GM23338 (cell line): Measurements from ENCODE around the gene WWC1. TPM values are rescaled to one million over a fixed set of nuclear protein-coding genes. Genes with fewer than 3 reads are reported as not detected.

ENCODE experiments used
- ATAC-seq: fragments of 200-7000 bp; cut with Tn5 transposase; 3 replicates; pipeline ENCODE4 v1.9.1; 2020
- DNase-seq: peaks from one replicate; pipeline ENCODE4 v3.0.0-alpha.2; 2015; ENCODE audit warnings: low spot score
- H2AFZ ChIP-seq: fragments of 200-600 bp; sonication (generic); 2 replicates; pipeline ENCODE4 v1.8.0; 2016; ENCODE audit warnings: antibody characterized with exemption, mild to moderate bottlenecking, moderate library complexity
- H3F3A ChIP-seq: fragments of 200-600 bp; sonication (generic); replicated peaks from 2 replicates; pipeline ENCODE4 v1.8.0; 2017; ENCODE audit warnings: antibody characterized with exemption, mixed run types, low read depth
- H3K27ac ChIP-seq: fragments of 200-600 bp; sonication (generic); 2 replicates; pipeline ENCODE4 v1.6.1; 2016; ENCODE audit warnings: low read depth
- H3K27me3 ChIP-seq: fragments of 200-600 bp; sonication (generic); 2 replicates; pipeline ENCODE4 v1.8.0; 2016; ENCODE audit warnings: mild to moderate bottlenecking, mixed run types, moderate library complexity; ENCODE audit not compliant: insufficient read depth
- H3K36me3 ChIP-seq: fragments of 200-600 bp; sonication (generic); 2 replicates; pipeline ENCODE4 v1.8.0; 2016; ENCODE audit warnings: mild to moderate bottlenecking; ENCODE audit not compliant: insufficient read depth
- H3K4me1 ChIP-seq: fragments of 200-600 bp; sonication (generic); 2 replicates; pipeline ENCODE4 v1.8.0; 2016; ENCODE audit warnings: mild to moderate bottlenecking, moderate library complexity; ENCODE audit not compliant: insufficient read depth
- H3K4me2 ChIP-seq: fragments of 200-600 bp; sonication (generic); 2 replicates; pipeline ENCODE4 v1.7.1; 2017; ENCODE audit warnings: mixed run types
- H3K4me3 ChIP-seq: fragments of 200-600 bp; sonication (generic); 2 replicates; pipeline ENCODE4 v1.6.1; 2016; ENCODE audit warnings: mixed run types
- H3K79me2 ChIP-seq: fragments of 200-600 bp; sonication (generic); replicated peaks from 2 replicates; pipeline ENCODE4 v1.8.0; 2017; ENCODE audit warnings: mild to moderate bottlenecking; ENCODE audit not compliant: insufficient read depth
- H3K9me2 ChIP-seq: fragments of 200-600 bp; sonication (generic); 2 replicates; pipeline ENCODE4 v1.8.0; 2017; ENCODE audit not compliant: insufficient read depth
- H4K20me1 ChIP-seq: fragments of 200-600 bp; sonication (generic); replicated peaks from 2 replicates; pipeline ENCODE4 v1.8.0; 2017; ENCODE audit warnings: mild to moderate bottlenecking; ENCODE audit not compliant: insufficient read depth
- H3K27ac Mint-ChIP-seq: 2 replicates; pipeline ENCODE4 v1.8.0; 2020; ENCODE audit warnings: inconsistent platforms, mild to moderate bottlenecking, moderate library complexity, mixed read lengths
- H3K27me3 Mint-ChIP-seq: 3 replicates; pipeline ENCODE4 v1.8.0; 2022; ENCODE audit warnings: low read depth, mild to moderate bottlenecking, moderate library complexity, mixed read lengths, inconsistent platforms; ENCODE audit not compliant: insufficient read depth, poor library complexity
- H3K36me3 Mint-ChIP-seq: 3 replicates; pipeline ENCODE4 v1.8.0; 2021; ENCODE audit warnings: low read depth, mild to moderate bottlenecking, inconsistent platforms, moderate library complexity, mixed read lengths
- H3K4me1 Mint-ChIP-seq: 3 replicates; pipeline ENCODE4 v1.8.0; 2020; ENCODE audit warnings: mild to moderate bottlenecking, inconsistent platforms, mixed read lengths
- H3K4me3 Mint-ChIP-seq: 3 replicates; pipeline ENCODE4 v1.8.0; 2021; ENCODE audit warnings: moderate library complexity, mild to moderate bottlenecking, inconsistent platforms, mixed read lengths
- H3K9me3 Mint-ChIP-seq: 3 replicates; pipeline ENCODE4 v1.8.0; 2020; ENCODE audit warnings: moderate library complexity, mild to moderate bottlenecking, inconsistent platforms, mixed read lengths
- CREB1 ChIP-seq: fragments of 250-450 bp; sonication (Bioruptor Pico); IDR thresholded peaks from 2 replicates; pipeline ENCODE4 v1.5.0; 2020; ENCODE audit warnings: low read depth, mild to moderate bottlenecking, moderate library complexity
- CTCF ChIP-seq, 2 experiments: fragments of 200-600 bp in 1 of 2; sonication (generic) in 1 of 2; conservative IDR thresholded peaks; 2 replicates each; pipeline versions ENCODE4 v1.5.1 to v1.6.1; 2016 to 2017; ENCODE audit warnings: antibody characterized with exemption in 2 of 2, low read depth in 2 of 2, mild to moderate bottlenecking in 2 of 2, moderate library complexity in 1 of 2
- ETS1 ChIP-seq: IDR thresholded peaks from 2 replicates; pipeline ENCODE4 v1.6.1; 2016; ENCODE audit warnings: antibody characterized with exemption
- EZH2 ChIP-seq: fragments of 200-600 bp; sonication (generic); IDR thresholded peaks from one replicate; pipeline ENCODE4 v1.8.0; 2017; ENCODE audit warnings: antibody characterized with exemption, mild to moderate bottlenecking, low read depth; ENCODE audit not compliant: unreplicated experiment
- EZH2phosphoT487 ChIP-seq: fragments of 200-600 bp; sonication (generic); IDR thresholded peaks from one replicate; pipeline ENCODE4 v1.8.1; 2018; ENCODE audit warnings: antibody characterized with exemption; ENCODE audit not compliant: unreplicated experiment
- JUNB ChIP-seq: IDR thresholded peaks from one replicate; pipeline ENCODE4 v1.6.1; 2016; ENCODE audit warnings: antibody characterized with exemption; ENCODE audit not compliant: unreplicated experiment
- NANOG ChIP-seq: IDR thresholded peaks from 2 replicates; pipeline ENCODE4 v1.6.1; 2016; ENCODE audit warnings: antibody characterized with exemption, borderline replicate concordance
- POLR2AphosphoS5 ChIP-seq: IDR thresholded peaks from 2 replicates; pipeline ENCODE4 v1.6.1; 2016; ENCODE audit warnings: antibody characterized with exemption, low read depth
- REST ChIP-seq: IDR thresholded peaks from one replicate; pipeline ENCODE4 v1.6.1; 2018; ENCODE audit warnings: antibody characterized with exemption; ENCODE audit not compliant: unreplicated experiment
- STAT1 ChIP-seq: IDR thresholded peaks from one replicate; pipeline ENCODE4 v1.6.1; 2016; ENCODE audit warnings: antibody characterized with exemption; ENCODE audit not compliant: unreplicated experiment
- ZNF114 ChIP-seq: fragments of 250-450 bp; sonication (Bioruptor Pico); IDR thresholded peaks from 2 replicates; pipeline ENCODE4 v1.5.0; 2020; ENCODE audit warnings: mild to moderate bottlenecking, moderate library complexity
- ZNF331 ChIP-seq: fragments of 250-450 bp; sonication (Bioruptor Pico); IDR thresholded peaks from 2 replicates; pipeline ENCODE4 v1.5.0; 2020; ENCODE audit warnings: low read depth, mild to moderate bottlenecking, moderate library complexity
- ZNF462 ChIP-seq: fragments of 250-450 bp; sonication (Bioruptor Pico); IDR thresholded peaks from 2 replicates; pipeline ENCODE4 v1.5.0; 2020; ENCODE audit warnings: mild to moderate bottlenecking, moderate library complexity
- polyA plus RNA-seq: library from polyadenylated mRNA; unstranded; fragments of >200 nt; fragmentation: Nextera tagmentation; extraction: Ambion mirVana; gene quantifications from 2 replicates; pipeline ENCODE4 v1.2.1, GENCODE V29; 2016
- total RNA-seq: library from RNA; depleted of rRNA; stranded (reverse); fragments of >200 nt; shearing (Covaris generic); gene quantifications from 2 replicates; pipeline ENCODE4 v1.2.3, GENCODE V29; 2014

The WWC1 gene
- total and polyA plus RNA-seq, 2 experiments from 2014 or later, result 25.4 to 27.8 TPM

- no peak overlapping the region for H3K4me3 ChIP-seq
- DNase-seq (no peak), ATAC-seq (no peak)
- H3K36me3 ChIP-seq, result no peaks in the 10 kb centered on the region
- no peak overlapping the region for H3K27ac ChIP-seq
- H3K4me1 ChIP-seq, result peaks cover 43% of the 10 kb centered on the region
- H3F3A ChIP-seq, result peaks cover 6% of the 10 kb centered on the region; the same call in 1 of the 2 replicates
- no peaks in the 10 kb centered on the region for H3K9me3 Mint-ChIP-seq
- peaks cover 17% of the 10 kb centered on the region for H3K36me3 Mint-ChIP-seq
- no peak for TF ChIP-seq ZNF462 (CRISPR knock-in tag)
- TF ChIP-seq CREB1 (CRISPR knock-in tag), result no peak
- TF ChIP-seq EZH2, result no peak
- TF ChIP-seq NANOG, result no peak
- TF ChIP-seq STAT1, result no peak
- TF ChIP-seq CTCF (conservative IDR thresholded peaks at IDR 0.05; ENCODE audit: low read depth in 2 of 2), result no peak
- TF ChIP-seq ZNF331 (CRISPR knock-in tag), result no peak
- TF ChIP-seq POLR2AphosphoS5, result no peak
- no peak for TF ChIP-seq REST
- no peak for TF ChIP-seq ZNF114
- no peak for TF ChIP-seq EZH2phosphoT487
- no peak for TF ChIP-seq JUNB
- TF ChIP-seq ETS1, result no peak
- H2AFZ ChIP-seq, result no peak overlapping the region
- peaks cover 24% of the 10 kb centered on the region for H4K20me1 ChIP-seq
- no peaks in the 10 kb centered on the region for H3K27me3 ChIP-seq
- H3K27ac Mint-ChIP-seq, result no peak overlapping the region
- H3K4me2 ChIP-seq, result no peak overlapping the region
- H3K27me3 Mint-ChIP-seq, result peaks cover 19% of the 10 kb centered on the region
- peaks cover 57% of the 10 kb centered on the region for H3K79me2 ChIP-seq
- H3K4me3 Mint-ChIP-seq, result no peak overlapping the region; the same call in 2 of the 3 replicates
- H3K4me1 Mint-ChIP-seq, result peaks cover 69% of the 10 kb centered on the region
- H3K9me2 ChIP-seq, result 0 out of 2 replicates have a peak, but pooled peaks cover 3% of the 10 kb centered on the region
These were observed 51.5 kb downstream of the WWC1 start for GRCh38 chr5:168342985-168343384.
